22Rv1 (cell line): Measurements from ENCODE around the gene SERPINI1.

Experiments used
- CTCF ChIP-seq: fragments of 450-650 bp; IDR thresholded peaks from 2 replicates; pipeline ENCODE4 v1.5.1; 2017; ENCODE audit warnings: mild to moderate bottlenecking
- ZFX ChIP-seq: fragments of 450-650 bp; IDR thresholded peaks from 2 replicates; pipeline ENCODE4 v1.6.1; 2017; ENCODE audit warnings: antibody characterized with exemption, borderline replicate concordance

GRCh38 chr3:167714871-167715270, 20.6 kb upstream of the SERPINI1 start:
- TF ChIP-seq CTCF (no peak), ZFX (no peak)
